ENCODE data around the gene DLGAP1. TPM values are rescaled to one million over a fixed set of nuclear protein-coding genes. Genes with fewer than 3 reads are reported as not detected.

DLGAP1 gene
- total RNA-seq, 1 donor from 2014 or later, result 0.05 TPM

GRCh38 chr18:4246374-4246773 lies 208.7 kb downstream of the DLGAP1 start:
- Histone ChIP-seq H3K27me3 (ENCODE audit: low read depth) (no peaks in the 10 kb centered on the region), H3K4me1 (no peaks in the 10 kb centered on the region), H3K27ac (replicated peaks) (no peak overlapping the region), H3K9me3 (replicated peaks) (no peaks in the 10 kb centered on the region), H3K4me3 (no peak overlapping the region), H3K36me3 (no peaks in the 10 kb centered on the region)
- DNase-seq, result no peak
- no peak for TF ChIP-seq CTCF (IDR thresholded peaks at IDR 0.05; ENCODE audit: borderline replicate concordance)
- intact Hi-C loops (cut with micrococcal nuclease), result no loop called here

- Histone ChIP-seq H3K27me3 (ENCODE audit: low read depth) (no peaks in the 10 kb centered on the region), H3K9me3 (replicated peaks) (no peaks in the 10 kb centered on the region), H3K36me3 (no peaks in the 10 kb centered on the region), H3K4me1 (no peaks in the 10 kb centered on the region), H3K27ac (replicated peaks) (no peak overlapping the region), H3K4me3 (no peak overlapping the region)
- TF ChIP-seq CTCF (IDR thresholded peaks at IDR 0.05; ENCODE audit: borderline replicate concordance), result no peak
- DNase-seq, result no peak
- intact Hi-C loops (cut with micrococcal nuclease), result no loop called here
Measured at GRCh38 chr18:4245456-4245855, 209.7 kb downstream of the DLGAP1 start.

GRCh38 chr18:4242431-4243161 lies 212.5 kb downstream of the DLGAP1 start:
- no peak overlapping the region for H3K4me3 ChIP-seq
- DNase-seq, result no peak
- H3K36me3 ChIP-seq, result no peaks in the 10 kb centered on the region
- H3K27ac ChIP-seq (replicated peaks), result no peak overlapping the region
- H3K4me1 ChIP-seq, result no peaks in the 10 kb centered on the region
- TF ChIP-seq CTCF (IDR thresholded peaks at IDR 0.05; ENCODE audit: borderline replicate concordance), result no peak
- no peaks in the 10 kb centered on the region for H3K9me3 ChIP-seq (replicated peaks)
- intact Hi-C loops (cut with micrococcal nuclease), result no loop called here
- H3K27me3 ChIP-seq (ENCODE audit: low read depth), result no peaks in the 10 kb centered on the region

DNA sequence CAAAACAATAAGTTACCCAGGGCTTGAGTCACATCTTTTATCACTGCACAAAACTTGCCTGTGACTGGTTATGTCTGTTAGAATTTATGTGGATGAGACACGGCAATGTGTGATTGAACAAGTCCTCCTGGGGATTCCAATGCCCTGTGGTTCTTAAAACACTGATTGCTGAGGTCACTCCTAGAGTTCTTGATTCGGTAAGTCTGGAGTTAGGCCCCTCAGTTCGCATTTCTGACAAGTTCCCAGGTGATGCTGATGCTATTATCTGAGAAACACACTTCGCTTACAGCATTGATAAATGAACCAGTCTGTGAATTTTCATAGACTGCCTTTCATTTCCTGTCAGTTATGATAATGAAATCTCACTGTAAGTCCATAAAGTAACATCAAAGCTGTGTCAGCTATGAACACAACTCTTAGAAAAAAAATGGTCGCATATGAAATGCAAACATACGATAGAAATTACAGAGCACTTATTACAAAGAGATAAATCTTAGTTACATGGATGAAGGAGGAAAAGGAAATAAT lies 214.0 kb downstream of the DLGAP1 start:
- Histone ChIP-seq H3K4me3 (no peak overlapping the region), H3K9me3 (replicated peaks) (no peaks in the 10 kb centered on the region), H3K4me1 (no peaks in the 10 kb centered on the region), H3K36me3 (no peaks in the 10 kb centered on the region), H3K27me3 (ENCODE audit: low read depth) (no peaks in the 10 kb centered on the region), H3K27ac (replicated peaks) (no peak overlapping the region)
- intact Hi-C loops (cut with micrococcal nuclease), result no loop called here
- no peak for TF ChIP-seq CTCF (IDR thresholded peaks at IDR 0.05; ENCODE audit: borderline replicate concordance)
- DNase-seq, result no peak

DNA sequence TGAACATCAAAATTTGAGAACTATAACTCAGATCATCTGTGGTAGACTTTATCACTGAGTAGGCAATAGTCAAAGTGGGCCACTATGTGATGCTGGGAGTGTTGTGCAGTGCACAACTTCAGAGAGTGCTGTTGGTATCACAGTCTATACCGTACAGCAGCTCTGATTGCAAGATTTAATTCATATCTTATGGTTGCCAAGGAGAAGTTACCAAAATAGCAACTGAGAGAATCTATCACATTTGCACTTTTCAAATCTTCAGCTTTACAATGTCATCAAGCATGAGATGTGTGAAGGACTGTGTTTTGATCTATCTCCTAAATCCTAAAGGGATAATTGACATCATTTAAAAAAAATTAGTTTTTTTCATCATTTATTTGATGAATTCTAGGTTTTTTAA lies 216.1 kb downstream of the DLGAP1 start:
- Histone ChIP-seq H3K9me3 (replicated peaks) (no peaks in the 10 kb centered on the region), H3K27ac (replicated peaks) (no peak overlapping the region), H3K27me3 (ENCODE audit: low read depth) (no peaks in the 10 kb centered on the region), H3K4me1 (no peaks in the 10 kb centered on the region), H3K4me3 (no peak overlapping the region), H3K36me3 (no peaks in the 10 kb centered on the region)
- DNase-seq, result no peak
- intact Hi-C loops (cut with micrococcal nuclease), result no loop called here
- TF ChIP-seq CTCF (IDR thresholded peaks at IDR 0.05; ENCODE audit: borderline replicate concordance), result no peak
